ENCODE data around the gene ABTB1. TPM values are rescaled to one million over a fixed set of nuclear protein-coding genes. Genes with fewer than 3 reads are reported as not detected.
A peak's percentile ranks its signal among the peaks of the same experiment; 100 is the strongest.

The ABTB1 gene
- total RNA-seq, 1 donor from 2014 or later = 61.7 TPM

DNA sequence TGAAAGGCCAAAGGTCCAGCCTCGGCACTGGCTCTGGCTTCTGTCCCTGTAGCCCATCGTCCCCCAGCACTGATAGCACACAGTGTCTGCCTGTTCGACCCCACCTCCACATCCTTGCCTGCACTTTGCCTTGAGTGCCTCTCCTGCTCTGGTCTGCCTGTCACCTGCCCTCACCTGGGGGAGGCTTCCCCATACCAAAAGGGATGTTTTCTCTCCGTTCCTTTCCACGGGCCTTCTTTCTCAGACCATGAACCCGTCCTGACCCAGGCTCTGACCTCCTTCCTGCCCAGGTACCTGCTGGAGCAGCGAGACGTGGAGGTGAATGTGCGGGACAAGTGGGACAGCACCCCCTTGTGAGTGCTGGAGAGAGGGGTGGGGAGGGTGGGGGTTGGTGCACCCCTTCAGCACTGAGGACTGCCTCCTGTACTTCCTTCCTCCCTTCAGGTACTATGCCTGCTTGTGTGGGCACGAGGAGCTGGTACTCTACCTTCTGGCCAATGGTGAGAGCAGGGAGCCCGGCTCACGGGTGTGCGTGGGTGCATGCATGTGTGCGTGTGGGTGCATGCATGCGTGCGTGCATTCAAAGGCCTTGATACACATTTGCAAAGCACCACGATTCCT is 1.5 kb downstream of the ABTB1 start:
- intact Hi-C loops (cut with DNase I) = loop anchor here (5.0 kb wide), 2 partner anchors 77 to 378 kb away; partner anchors contain the start of genes MCM2 and SEC61A1
- no peak for DNase-seq (ENCODE audit: low spot score in 2 of 2)
- H3K4me1 ChIP-seq = peaks cover 13 to 16% of the 10 kb centered on the region in 2 donors

DNA sequence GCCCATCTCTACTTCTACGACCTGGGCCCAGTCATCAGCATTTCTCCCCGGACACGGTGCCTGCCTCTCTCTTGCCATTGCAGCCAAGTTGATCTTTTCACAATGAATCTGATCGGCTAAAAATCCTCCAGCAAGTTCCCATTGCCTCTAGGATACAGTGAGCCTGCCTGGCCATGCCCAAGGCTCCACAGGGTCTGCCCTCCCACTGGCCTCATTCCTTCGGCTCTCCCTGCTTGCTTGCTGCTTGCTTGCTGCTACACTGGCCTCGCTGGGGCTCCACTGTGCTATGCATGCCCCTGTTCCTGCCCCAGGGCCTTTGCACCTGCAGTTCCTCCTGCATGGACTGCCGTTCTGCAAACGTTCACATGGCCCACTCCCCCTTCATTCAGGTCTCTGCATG is 2.0 kb downstream of the ABTB1 start:
- DNase-seq (ENCODE audit: low spot score in 2 of 2) = no peak
- H3K4me3 ChIP-seq = no peak overlapping the region
- peaks cover 32 to 42% of the 10 kb centered on the region in 2 donors for H3K36me3 ChIP-seq
- no peaks in the 10 kb centered on the region for H3K27me3 ChIP-seq
- intact Hi-C loops (cut with DNase I) = loop anchor here (5.0 kb wide), 2 partner anchors 77 to 378 kb away; partner anchors contain the start of genes MCM2 and SEC61A1
- H3K27ac ChIP-seq = no peak overlapping the region
- TF ChIP-seq, protein P1, sequence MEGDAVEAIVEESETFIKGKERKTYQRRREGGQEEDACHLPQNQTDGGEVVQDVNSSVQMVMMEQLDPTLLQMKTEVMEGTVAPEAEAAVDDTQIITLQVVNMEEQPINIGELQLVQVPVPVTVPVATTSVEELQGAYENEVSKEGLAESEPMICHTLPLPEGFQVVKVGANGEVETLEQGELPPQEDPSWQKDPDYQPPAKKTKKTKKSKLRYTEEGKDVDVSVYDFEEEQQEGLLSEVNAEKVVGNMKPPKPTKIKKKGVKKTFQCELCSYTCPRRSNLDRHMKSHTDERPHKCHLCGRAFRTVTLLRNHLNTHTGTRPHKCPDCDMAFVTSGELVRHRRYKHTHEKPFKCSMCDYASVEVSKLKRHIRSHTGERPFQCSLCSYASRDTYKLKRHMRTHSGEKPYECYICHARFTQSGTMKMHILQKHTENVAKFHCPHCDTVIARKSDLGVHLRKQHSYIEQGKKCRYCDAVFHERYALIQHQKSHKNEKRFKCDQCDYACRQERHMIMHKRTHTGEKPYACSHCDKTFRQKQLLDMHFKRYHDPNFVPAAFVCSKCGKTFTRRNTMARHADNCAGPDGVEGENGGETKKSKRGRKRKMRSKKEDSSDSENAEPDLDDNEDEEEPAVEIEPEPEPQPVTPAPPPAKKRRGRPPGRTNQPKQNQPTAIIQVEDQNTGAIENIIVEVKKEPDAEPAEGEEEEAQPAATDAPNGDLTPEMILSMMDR (IDR thresholded peaks at IDR 0.05) = no peak
- no peaks in the 10 kb centered on the region for H3K9me3 ChIP-seq
- H3K4me1 ChIP-seq = peaks cover 13 to 16% of the 10 kb centered on the region in 2 donors

More for the DNA sequence above, 1.5 kb downstream of the ABTB1 start:
- TF ChIP-seq, protein P1 (IDR thresholded peaks at IDR 0.05) = no peak
- no peaks in the 10 kb centered on the region for H3K9me3 ChIP-seq
- peak overlapping the region; percentile 78 to 96 for H3K27ac ChIP-seq
- H3K27me3 ChIP-seq = no peaks in the 10 kb centered on the region
- H3K4me3 ChIP-seq = peak overlapping the region; percentile 89 to 90
- peaks cover 28 to 38% of the 10 kb centered on the region in 2 donors for H3K36me3 ChIP-seq

DNA sequence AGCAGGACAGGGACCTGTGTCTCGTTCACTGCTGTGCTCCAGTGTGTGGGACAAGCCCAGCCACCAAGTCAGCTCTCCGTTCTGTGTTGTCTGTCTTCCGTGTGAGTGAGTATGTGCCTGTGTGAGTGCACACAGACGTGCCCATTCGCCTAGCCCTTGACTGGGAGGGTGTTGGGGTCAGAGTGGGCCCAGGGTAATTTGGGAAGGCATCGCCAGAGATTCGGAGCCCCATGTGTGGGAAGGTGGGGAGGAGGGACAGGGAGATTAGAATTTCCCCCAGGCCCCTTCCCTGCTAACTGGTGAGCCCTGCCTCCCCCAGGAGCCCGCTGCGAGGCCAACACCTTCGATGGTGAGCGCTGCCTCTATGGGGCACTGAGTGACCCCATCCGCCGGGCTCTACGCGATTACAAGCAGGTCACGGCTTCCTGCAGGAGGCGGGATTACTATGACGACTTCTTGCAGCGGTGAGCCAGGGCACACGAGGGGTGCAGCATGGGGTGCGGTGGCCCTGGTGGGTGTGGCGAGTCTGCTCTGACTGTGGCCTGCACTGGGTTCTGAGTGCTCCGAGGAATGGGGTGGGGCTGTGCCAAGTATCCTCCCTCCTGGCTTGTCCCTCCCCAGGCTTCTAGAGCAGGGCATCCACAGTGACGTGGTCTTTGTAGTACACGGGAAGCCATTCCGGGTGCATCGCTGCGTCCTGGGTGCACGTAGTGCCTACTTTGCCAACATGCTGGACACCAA is 3.1 kb downstream of the ABTB1 start:
- H3K9me3 ChIP-seq = no peaks in the 10 kb centered on the region
- peak overlapping the region in 1 of 2 donors; percentile 19 for H3K27ac ChIP-seq
- intact Hi-C loops (cut with DNase I) = no loop called here
- no peak overlapping the region for H3K4me3 ChIP-seq
- no peaks in the 10 kb centered on the region for H3K27me3 ChIP-seq
- peaks cover 38 to 53% of the 10 kb centered on the region in 2 donors for H3K36me3 ChIP-seq
- H3K4me1 ChIP-seq = peaks cover 13 to 16% of the 10 kb centered on the region in 2 donors
- TF ChIP-seq, protein P1 (IDR thresholded peaks at IDR 0.05) = no peak
- peak in 1 of 2 donors; percentile 59 for DNase-seq (ENCODE audit: low spot score in 2 of 2)

DNA sequence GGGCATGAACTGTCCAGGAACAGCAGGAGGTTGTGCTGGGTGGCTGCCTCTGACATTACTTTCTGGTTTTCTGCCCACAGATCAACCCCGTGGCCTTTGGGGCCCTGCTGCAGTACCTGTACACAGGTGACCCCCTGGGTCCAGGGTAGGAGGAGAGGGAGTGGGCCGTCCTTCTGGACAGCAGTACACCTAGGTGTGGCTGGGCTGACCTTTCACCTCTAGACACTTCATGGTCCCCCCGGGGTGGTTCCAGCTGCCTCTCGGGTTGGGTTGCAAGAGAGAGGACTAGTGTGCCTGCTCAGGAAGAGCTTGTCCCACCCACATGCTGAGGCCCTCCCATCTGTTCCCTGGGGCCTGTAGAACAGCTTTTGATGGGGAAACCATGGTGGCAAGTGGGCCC is 3.7 kb downstream of the ABTB1 start:
- intact Hi-C loops (cut with DNase I) = no loop called here
- DNase-seq (ENCODE audit: low spot score in 2 of 2) = peak in 1 of 2 donors; percentile 54
- Histone ChIP-seq H3K27ac (peak overlapping the region in 1 of 2 donors; percentile 19), H3K4me1 (peaks cover 11 to 14% of the 10 kb centered on the region in 2 donors), H3K27me3 (no peaks in the 10 kb centered on the region), H3K4me3 (no peak overlapping the region), H3K9me3 (no peaks in the 10 kb centered on the region), H3K36me3 (peaks cover 38 to 54% of the 10 kb centered on the region in 2 donors)
- TF ChIP-seq, protein P1 (IDR thresholded peaks at IDR 0.05) = no peak

DNA sequence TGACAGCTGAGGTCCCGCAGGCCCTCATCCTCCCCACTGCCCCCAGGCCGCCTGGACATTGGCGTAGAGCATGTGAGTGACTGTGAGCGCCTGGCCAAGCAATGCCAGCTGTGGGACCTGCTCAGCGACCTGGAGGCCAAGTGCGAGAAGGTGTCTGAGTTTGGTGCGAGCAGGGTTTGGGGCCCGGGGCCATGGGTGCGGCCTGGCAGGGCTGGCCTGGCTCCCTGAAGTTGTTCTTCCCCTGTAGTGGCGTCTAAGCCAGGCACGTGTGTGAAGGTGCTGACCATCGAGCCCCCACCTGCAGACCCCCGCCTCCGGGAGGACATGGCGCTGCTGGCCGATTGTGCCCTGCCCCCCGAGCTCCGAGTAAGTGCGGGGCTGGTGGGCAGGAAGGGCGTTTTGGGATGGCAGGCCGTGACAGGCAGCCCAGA is 4.2 kb downstream of the ABTB1 start:
- Histone ChIP-seq H3K4me1 (peaks cover 7 to 11% of the 10 kb centered on the region in 2 donors), H3K9me3 (no peaks in the 10 kb centered on the region), H3K27ac (no peak overlapping the region), H3K36me3 (peaks cover 38 to 54% of the 10 kb centered on the region in 2 donors), H3K27me3 (no peaks in the 10 kb centered on the region), H3K4me3 (no peak overlapping the region)
- intact Hi-C loops (cut with DNase I) = no loop called here
- TF ChIP-seq, protein P1 (IDR thresholded peaks at IDR 0.05) = no peak
- DNase-seq (ENCODE audit: low spot score in 2 of 2) = peak in 1 of 2 donors; percentile 54
